Liver (tissue), 9 donors: ENCODE data around the gene E2F2. TPM values are rescaled to one million over a fixed set of nuclear protein-coding genes. Genes with fewer than 3 reads are reported as not detected.
A peak's percentile ranks its signal among the peaks of the same experiment; 100 is the strongest.

Experiments used
- DNase-seq: peaks from one replicate; pipeline ENCODE4 v3.0.0-alpha.2; 2017; ENCODE audit warnings: low spot score
- H3K27ac ChIP-seq, 2 donors: one replicate each; pipeline ENCODE4 v1.7.0; 2013; ENCODE audit warnings: inconsistent platforms in 2 of 2, low read length in 2 of 2, control low read depth in 1 of 2, low read depth in 1 of 2, mild to moderate bottlenecking in 1 of 2
- H3K27me3 ChIP-seq, 4 donors: one replicate each; pipeline versions ENCODE4 v1.6.1 to v1.7.0; 2013; ENCODE audit warnings: low read length in 3 of 4, inconsistent platforms in 1 of 4, mild to moderate bottlenecking in 1 of 4, moderate library complexity in 1 of 4; ENCODE audit not compliant: control insufficient read depth in 4 of 4, insufficient read depth in 4 of 4
- H3K36me3 ChIP-seq, 4 donors: one replicate each; pipeline versions ENCODE4 v1.6.1 to v1.7.0; 2013; ENCODE audit warnings: low read length in 3 of 4, mild to moderate bottlenecking in 3 of 4, low read depth in 1 of 4, moderate library complexity in 1 of 4; ENCODE audit not compliant: control insufficient read depth in 4 of 4, insufficient read depth in 3 of 4
- H3K4me1 ChIP-seq, 4 donors: one replicate each; pipeline versions ENCODE4 v1.6.1 to v1.7.0; 2013; ENCODE audit warnings: low read length in 3 of 4, mild to moderate bottlenecking in 3 of 4, moderate library complexity in 1 of 4; ENCODE audit not compliant: control insufficient read depth in 4 of 4, insufficient read depth in 4 of 4
- H3K4me3 ChIP-seq, 3 donors: one replicate each; pipeline versions ENCODE4 v1.6.1 to v1.7.0; 2013; ENCODE audit warnings: low read length in 3 of 3, control low read depth in 1 of 3, low read depth in 1 of 3, mild to moderate bottlenecking in 1 of 3
- H3K9ac ChIP-seq, 2 donors: one replicate each; pipeline ENCODE4 v1.7.0; 2013; ENCODE audit warnings: low read length in 2 of 2, mild to moderate bottlenecking in 2 of 2, moderate library complexity in 2 of 2, control low read depth in 1 of 2, low read depth in 1 of 2
- H3K9me3 ChIP-seq, 4 donors: one replicate each; pipeline versions ENCODE4 v1.6.1 to v1.7.0; 2013; ENCODE audit warnings: low read length in 3 of 4; ENCODE audit not compliant: control insufficient read depth in 4 of 4
- FOXA2 ChIP-seq: IDR thresholded peaks from 2 replicates; pipeline ENCODE4 v1.6.1; 2016; ENCODE audit warnings: antibody characterized with exemption
- GABPA ChIP-seq, 2 donors: IDR thresholded peaks in 1 of 2; conservative IDR thresholded peaks in 1 of 2; 2 replicates each; pipeline ENCODE4 v1.6.1; 2016; ENCODE audit warnings: antibody characterized with exemption in 2 of 2, mild to moderate bottlenecking in 1 of 2, moderate library complexity in 1 of 2
- HNF4A ChIP-seq, 2 donors: conservative IDR thresholded peaks; 2 replicates each; pipeline ENCODE4 v1.6.1; 2016; ENCODE audit warnings: antibody characterized with exemption in 2 of 2, mild to moderate bottlenecking in 2 of 2
- JUND ChIP-seq, 2 donors: IDR thresholded peaks; 2 replicates each; pipeline ENCODE4 v1.6.1; 2016; ENCODE audit warnings: antibody characterized with exemption in 2 of 2
- NR2F2 ChIP-seq: IDR thresholded peaks from 2 replicates; pipeline ENCODE4 v1.6.1; 2016; ENCODE audit warnings: antibody characterized with exemption
- RAD21 ChIP-seq, 2 donors: IDR thresholded peaks; 2 replicates each; pipeline ENCODE4 v1.6.1; 2016; ENCODE audit warnings: antibody characterized with exemption in 2 of 2, mild to moderate bottlenecking in 2 of 2
- RXRA ChIP-seq, 2 donors: IDR thresholded peaks; 2 replicates each; pipeline ENCODE4 v1.6.1; 2017 to 2018; ENCODE audit warnings: antibody characterized with exemption in 2 of 2, mild to moderate bottlenecking in 1 of 2
- SP1 ChIP-seq: IDR thresholded peaks from 2 replicates; pipeline ENCODE4 v1.6.1; 2018; ENCODE audit warnings: antibody characterized with exemption, mild to moderate bottlenecking
- TAF1 ChIP-seq: conservative IDR thresholded peaks from 2 replicates; pipeline ENCODE4 v1.6.1; 2016; ENCODE audit warnings: antibody characterized with exemption, mild to moderate bottlenecking
- WGBS: extraction: QIAGEN DNeasy Blood & Tissue Kit; methylation state at CpG from one replicate; pipeline ENCODE4 v1.1.7; 2013; 5-methylcytosine and 5-hydroxymethylcytosine counted together
- polyA plus RNA-seq, 2 donors: library from polyadenylated mRNA; stranded (reverse) in 1 of 2; unstranded in 1 of 2; fragments of 200-250 nt in 1 of 2; fragments of >200 nt in 1 of 2; fragmentation: Nextera tagmentation in 1 of 2; extraction: Ambion mirVana in 1 of 2; gene quantifications; one replicate each; pipeline versions ENCODE4 v1.2.1 to v1.2.3, GENCODE V29; 2013 to 2015
- total RNA-seq, 2 donors: library from RNA; depleted of rRNA; stranded (reverse); fragments of >200 nt; gene quantifications; one replicate each; pipeline ENCODE4 v1.2.3, GENCODE V29; 2014
- TF ChIP-seq, protein P1 (sequence below): fragments of 150-350 bp; IDR thresholded peaks from 2 replicates; pipeline ENCODE4 v1.5.1; 2017; ENCODE audit warnings: improper control_type of control experiment, low read depth, low read length; ENCODE audit not compliant: missing input control
- donor health status: healthy.
- donor health status: healthy.
- donor health status: healthy.
- donor health status: healthy.
- donor health status: healthy.

E2F2 gene
- total and polyA plus RNA-seq, 4 donors: 0.08 to 79.9 (median 0.44) TPM

DNA sequence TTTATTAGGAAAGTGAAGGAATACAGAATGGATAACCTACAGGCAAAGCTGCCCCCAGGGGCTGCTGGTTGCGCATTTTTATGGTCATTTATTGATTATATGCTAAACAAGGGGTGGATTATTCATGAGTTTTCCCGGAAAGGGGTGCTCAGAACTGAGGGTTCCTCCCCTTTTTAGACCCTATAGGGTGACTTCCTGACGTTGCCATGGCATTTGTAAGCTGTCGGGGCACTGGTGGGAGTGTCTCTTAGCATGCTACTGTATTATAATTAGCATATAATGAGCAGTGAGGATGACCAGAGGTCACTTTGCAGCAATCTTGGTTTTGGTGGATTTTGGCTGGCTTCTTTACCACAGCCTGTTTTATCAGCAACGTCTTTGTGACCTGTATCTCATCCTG, 41.2 kb downstream of the E2F2 start:
- no peak overlapping the region for H3K9ac ChIP-seq
- WGBS: 59% methylated on average over 5 of the region's 5 CpGs
- no peaks in the 10 kb centered on the region for H3K36me3 ChIP-seq
- no peaks in the 10 kb centered on the region for H3K27me3 ChIP-seq
- H3K9me3 ChIP-seq: no peaks in the 10 kb centered on the region
- DNase-seq: no peak
- TF ChIP-seq GABPA (IDR thresholded peaks at IDR 0.05 in 1 of 2, conservative IDR thresholded peaks at IDR 0.05 in 1 of 2) (no peak), RXRA (IDR thresholded peaks at IDR 0.05) (no peak), RAD21 (IDR thresholded peaks at IDR 0.05) (no peak), FOXA2 (no peak), NR2F2 (no peak), JUND (IDR thresholded peaks at IDR 0.05) (no peak), HNF4A (conservative IDR thresholded peaks at IDR 0.05) (no peak)
- TF ChIP-seq, protein P1, sequence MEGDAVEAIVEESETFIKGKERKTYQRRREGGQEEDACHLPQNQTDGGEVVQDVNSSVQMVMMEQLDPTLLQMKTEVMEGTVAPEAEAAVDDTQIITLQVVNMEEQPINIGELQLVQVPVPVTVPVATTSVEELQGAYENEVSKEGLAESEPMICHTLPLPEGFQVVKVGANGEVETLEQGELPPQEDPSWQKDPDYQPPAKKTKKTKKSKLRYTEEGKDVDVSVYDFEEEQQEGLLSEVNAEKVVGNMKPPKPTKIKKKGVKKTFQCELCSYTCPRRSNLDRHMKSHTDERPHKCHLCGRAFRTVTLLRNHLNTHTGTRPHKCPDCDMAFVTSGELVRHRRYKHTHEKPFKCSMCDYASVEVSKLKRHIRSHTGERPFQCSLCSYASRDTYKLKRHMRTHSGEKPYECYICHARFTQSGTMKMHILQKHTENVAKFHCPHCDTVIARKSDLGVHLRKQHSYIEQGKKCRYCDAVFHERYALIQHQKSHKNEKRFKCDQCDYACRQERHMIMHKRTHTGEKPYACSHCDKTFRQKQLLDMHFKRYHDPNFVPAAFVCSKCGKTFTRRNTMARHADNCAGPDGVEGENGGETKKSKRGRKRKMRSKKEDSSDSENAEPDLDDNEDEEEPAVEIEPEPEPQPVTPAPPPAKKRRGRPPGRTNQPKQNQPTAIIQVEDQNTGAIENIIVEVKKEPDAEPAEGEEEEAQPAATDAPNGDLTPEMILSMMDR: no peak
- no peak overlapping the region for H3K4me3 ChIP-seq
- H3K4me1 ChIP-seq: no peaks in the 10 kb centered on the region
- no peak overlapping the region for H3K27ac ChIP-seq

DNA sequence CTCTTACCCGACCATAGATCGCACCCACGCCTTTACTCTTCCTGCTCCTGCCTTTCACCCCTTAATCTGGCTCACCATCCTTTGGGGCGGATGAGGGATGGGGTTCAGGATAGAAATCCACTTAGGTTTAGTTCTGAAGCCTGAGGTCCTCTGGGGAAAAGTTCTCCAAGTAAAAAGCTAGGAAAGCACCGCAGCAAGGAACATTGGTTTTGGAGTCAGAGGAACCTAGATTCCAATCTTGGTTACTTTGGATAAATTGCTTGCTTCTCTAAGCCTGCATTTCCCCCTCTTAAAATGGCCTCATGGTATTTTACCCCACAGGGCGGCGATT, 46.1 kb downstream of the E2F2 start:
- no peak overlapping the region for H3K27ac ChIP-seq
- 73% methylated on average over 7 of the region's 7 CpGs for WGBS
- H3K9ac ChIP-seq: no peak overlapping the region

DNA sequence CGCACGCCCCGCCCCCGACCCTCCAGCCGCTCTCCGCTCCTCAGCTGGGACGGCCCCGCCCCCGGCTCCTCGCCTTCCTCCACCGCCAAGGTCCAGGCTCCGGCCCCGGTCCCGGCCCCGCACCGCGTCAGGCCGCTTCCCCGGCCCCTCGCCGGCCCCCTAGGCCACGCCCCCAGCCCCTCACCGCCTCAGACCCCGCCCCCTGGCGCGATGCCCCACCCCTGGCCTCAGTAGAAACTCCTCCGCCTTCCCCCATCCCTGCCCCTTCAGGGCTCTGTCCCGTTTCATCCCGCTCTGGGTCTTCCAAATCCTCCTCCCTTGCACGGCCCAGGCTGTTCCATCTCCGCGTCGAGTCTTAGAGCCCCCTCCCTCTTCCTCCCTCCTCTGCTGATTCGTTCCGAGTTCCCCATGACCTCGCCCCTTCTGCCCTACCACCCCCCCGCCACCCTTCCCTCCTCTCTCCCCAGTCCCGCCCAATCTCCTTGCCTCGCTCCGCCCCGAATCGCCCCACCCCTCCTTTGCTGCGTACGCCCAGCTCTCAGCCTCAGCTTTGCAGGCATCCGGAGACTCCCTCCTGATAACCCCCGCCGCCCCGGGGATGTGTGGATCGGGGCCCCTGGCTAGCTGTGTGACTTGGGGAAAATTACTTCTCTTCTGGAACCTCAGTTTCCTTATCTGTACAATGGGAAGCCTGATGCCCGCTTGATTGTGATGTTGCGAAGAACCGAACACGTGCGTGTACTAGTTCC, 46.6 kb downstream of the E2F2 start:
- TF ChIP-seq TAF1 (no peak), NR2F2 (peak; percentile 36), SP1 (peak; percentile 32)
- Histone ChIP-seq H3K9ac (no peak overlapping the region), H3K4me3 (peak overlapping the region; percentile 44 to 85 (median 57)), H3K27me3 (no peaks in the 10 kb centered on the region), H3K9me3 (no peaks in the 10 kb centered on the region), H3K36me3 (no peaks in the 10 kb centered on the region), H3K4me1 (peaks cover 4 to 38% (median 24%) of the 10 kb centered on the region in 4 donors), H3K27ac (peak overlapping the region; percentile 44 to 54)
- 8% methylated on average over 54 of the region's 54 CpGs for WGBS
- DNase-seq: peak; percentile 91

More for the DNA sequence above, 46.1 kb downstream of the E2F2 start:
- no peak for DNase-seq
- H3K4me3 ChIP-seq: no peak overlapping the region
- no peak for TF ChIP-seq FOXA2
- no peaks in the 10 kb centered on the region for H3K36me3 ChIP-seq
- no peaks in the 10 kb centered on the region for H3K9me3 ChIP-seq
- H3K27me3 ChIP-seq: no peaks in the 10 kb centered on the region
- peaks cover under 1 to 34% (median 20%) of the 10 kb centered on the region in 4 donors for H3K4me1 ChIP-seq
